Kidney epithelial cell (primary cell): ENCODE data around the gene AFP. TPM values are rescaled to one million over a fixed set of nuclear protein-coding genes. Genes with fewer than 3 reads are reported as not detected.
"Not testable (repeated sequence)": the region's sequence is repeated elsewhere in the genome, so short reads cannot be mapped to it uniquely, and the experiment has no call there.

ENCODE experiments used
- DNase-seq: peaks from one replicate; pipeline ENCODE4 v3.0.0-alpha.2; 2010; ENCODE audit warnings: low read depth
- H3K27me3 ChIP-seq: 2 replicates; pipeline ENCODE4 v1.6.0; 2011; ENCODE audit warnings: low read length; ENCODE audit not compliant: control insufficient read depth, insufficient read depth
- H3K36me3 ChIP-seq: 2 replicates; pipeline ENCODE4 v1.5.1; 2011; ENCODE audit warnings: low read length; ENCODE audit not compliant: control insufficient read depth, insufficient read depth
- H3K4me3 ChIP-seq: 2 replicates; pipeline ENCODE4 v1.5.1; 2011; ENCODE audit warnings: low read depth, mild to moderate bottlenecking, control low read depth, low read length
- total RNA-seq: library from RNA; depleted of rRNA; stranded (reverse); fragments of >200 nt; gene quantifications from 2 replicates; pipeline ENCODE4 v1.2.3, GENCODE V29; 2015
- TF ChIP-seq, protein P1 (sequence below): IDR thresholded peaks from 2 replicates; pipeline ENCODE4 v1.5.1; 2011; ENCODE audit warnings: mild to moderate bottlenecking, moderate library complexity, low read length, control low read depth, inconsistent platforms; ENCODE audit not compliant: insufficient read depth, poor library complexity, severe bottlenecking

The AFP gene
- total RNA-seq: not detected in 2 replicates

DNA sequence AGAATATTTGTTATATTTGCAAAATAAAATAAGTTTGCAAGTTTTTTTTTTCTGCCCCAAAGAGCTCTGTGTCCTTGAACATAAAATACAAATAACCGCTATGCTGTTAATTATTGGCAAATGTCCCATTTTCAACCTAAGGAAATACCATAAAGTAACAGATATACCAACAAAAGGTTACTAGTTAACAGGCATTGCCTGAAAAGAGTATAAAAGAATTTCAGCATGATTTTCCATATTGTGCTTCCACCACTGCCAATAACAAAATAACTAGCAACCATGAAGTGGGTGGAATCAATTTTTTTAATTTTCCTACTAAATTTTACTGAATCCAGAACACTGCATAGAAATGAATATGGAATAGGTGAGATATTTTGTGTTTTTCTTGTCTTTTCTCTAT is at the start of gene AFP:
AFP (plus strand) TSS at position 238 of the 400 bp plus-strand sequence; CDS start at position 280, 42 bp downstream.
- H3K27me3 ChIP-seq: no peaks in the 10 kb centered on the region
- DNase-seq: no peak
- no peaks in the 10 kb centered on the region for H3K36me3 ChIP-seq
- no peak within 1 kb of the TSS for H3K4me3 ChIP-seq
- TF ChIP-seq, protein P1, sequence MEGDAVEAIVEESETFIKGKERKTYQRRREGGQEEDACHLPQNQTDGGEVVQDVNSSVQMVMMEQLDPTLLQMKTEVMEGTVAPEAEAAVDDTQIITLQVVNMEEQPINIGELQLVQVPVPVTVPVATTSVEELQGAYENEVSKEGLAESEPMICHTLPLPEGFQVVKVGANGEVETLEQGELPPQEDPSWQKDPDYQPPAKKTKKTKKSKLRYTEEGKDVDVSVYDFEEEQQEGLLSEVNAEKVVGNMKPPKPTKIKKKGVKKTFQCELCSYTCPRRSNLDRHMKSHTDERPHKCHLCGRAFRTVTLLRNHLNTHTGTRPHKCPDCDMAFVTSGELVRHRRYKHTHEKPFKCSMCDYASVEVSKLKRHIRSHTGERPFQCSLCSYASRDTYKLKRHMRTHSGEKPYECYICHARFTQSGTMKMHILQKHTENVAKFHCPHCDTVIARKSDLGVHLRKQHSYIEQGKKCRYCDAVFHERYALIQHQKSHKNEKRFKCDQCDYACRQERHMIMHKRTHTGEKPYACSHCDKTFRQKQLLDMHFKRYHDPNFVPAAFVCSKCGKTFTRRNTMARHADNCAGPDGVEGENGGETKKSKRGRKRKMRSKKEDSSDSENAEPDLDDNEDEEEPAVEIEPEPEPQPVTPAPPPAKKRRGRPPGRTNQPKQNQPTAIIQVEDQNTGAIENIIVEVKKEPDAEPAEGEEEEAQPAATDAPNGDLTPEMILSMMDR: no peak

DNA sequence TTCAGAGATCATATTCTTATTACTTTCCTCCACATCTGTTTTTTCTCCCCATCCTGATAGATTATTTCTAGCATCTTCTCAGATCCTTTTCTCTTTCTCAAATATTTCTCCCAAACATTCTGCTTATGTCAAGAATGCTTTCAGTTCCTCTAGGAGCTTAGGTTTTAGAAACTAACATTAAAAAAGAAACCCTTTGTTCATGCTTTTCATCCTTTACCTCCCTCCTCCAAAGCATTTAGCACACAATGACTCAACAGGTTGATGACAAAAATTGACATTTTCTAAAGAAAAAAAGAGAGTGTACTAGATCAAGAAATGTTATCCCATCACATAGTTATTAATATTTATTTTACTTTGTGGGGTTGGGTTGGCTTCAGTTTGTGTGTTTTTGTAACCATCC is 48.5 kb upstream of the AFP start:
- TF ChIP-seq, protein P1: no peak
- Histone ChIP-seq H3K27me3 (no peaks in the 10 kb centered on the region), H3K4me3 (no peak overlapping the region), H3K36me3 (no peaks in the 10 kb centered on the region)
- DNase-seq: no peak

DNA sequence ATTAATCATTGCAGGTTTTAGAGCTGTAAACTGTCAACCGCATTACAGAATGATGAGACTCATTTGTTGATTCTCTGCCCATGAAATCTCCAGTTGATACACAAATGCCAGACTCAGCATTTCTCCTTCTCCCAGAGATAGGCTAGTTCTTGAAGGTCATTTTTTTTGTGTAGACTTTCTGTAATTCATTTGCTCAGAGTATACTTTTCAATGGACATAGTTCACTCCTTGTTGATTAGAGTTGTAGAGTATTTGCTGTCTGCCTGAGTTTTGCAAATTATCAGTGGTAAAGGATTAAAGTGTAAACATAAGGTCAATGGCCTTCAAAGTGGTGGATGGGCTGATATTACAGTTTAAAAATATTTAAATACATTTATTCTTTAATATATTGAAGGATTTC is 47.1 kb upstream of the AFP start:
- Histone ChIP-seq H3K27me3 (no peaks in the 10 kb centered on the region), H3K4me3 (no peak overlapping the region), H3K36me3 (no peaks in the 10 kb centered on the region)
- TF ChIP-seq, protein P1: no peak
- no peak for DNase-seq

DNA sequence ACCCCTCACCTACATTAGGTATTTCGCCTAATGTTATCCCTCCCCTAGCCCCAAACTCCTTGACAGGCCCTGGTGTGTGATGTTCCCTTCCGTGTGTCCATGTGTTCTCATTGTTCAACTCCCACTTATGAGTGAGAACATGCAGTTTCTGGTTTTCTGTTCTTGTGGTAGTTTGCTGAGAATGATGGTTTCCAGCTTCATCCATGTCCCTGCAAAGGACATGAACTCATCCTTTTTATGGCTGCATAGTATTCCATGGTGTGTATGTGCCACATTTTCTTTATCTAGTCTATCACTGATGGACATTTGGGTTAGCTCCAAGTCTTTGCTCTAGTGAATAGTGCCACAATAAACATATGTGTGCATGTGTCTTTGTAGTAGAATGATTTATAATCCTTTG is 46.4 kb upstream of the AFP start:
- H3K4me3 ChIP-seq, H3K36me3 ChIP-seq, H3K27me3 ChIP-seq: not testable (repeated sequence)

DNA sequence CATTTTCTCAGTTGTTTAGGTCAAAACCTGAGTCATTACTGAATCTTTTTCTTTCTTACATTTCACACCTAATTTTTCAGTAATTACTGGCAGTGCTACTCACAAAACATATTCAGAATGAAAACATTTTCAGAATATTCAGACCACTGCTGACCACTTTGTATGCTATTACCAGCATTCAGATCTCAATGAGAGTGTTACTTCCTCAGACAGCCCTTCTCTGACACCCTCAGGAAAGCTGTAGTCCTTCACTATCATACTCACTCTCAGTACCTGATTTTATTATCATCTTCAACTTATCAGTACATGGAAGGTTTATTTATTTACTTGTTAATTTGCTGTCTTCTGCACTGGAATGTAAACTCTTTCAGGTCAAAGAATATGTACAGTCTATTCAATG is 44.2 kb upstream of the AFP start:
- H3K36me3 ChIP-seq: no peaks in the 10 kb centered on the region
- DNase-seq: no peak
- no peak overlapping the region for H3K4me3 ChIP-seq
- TF ChIP-seq, protein P1: no peak
- no peaks in the 10 kb centered on the region for H3K27me3 ChIP-seq

More for the DNA sequence above, 46.4 kb upstream of the AFP start:
- DNase-seq: not testable (repeated sequence)

DNA sequence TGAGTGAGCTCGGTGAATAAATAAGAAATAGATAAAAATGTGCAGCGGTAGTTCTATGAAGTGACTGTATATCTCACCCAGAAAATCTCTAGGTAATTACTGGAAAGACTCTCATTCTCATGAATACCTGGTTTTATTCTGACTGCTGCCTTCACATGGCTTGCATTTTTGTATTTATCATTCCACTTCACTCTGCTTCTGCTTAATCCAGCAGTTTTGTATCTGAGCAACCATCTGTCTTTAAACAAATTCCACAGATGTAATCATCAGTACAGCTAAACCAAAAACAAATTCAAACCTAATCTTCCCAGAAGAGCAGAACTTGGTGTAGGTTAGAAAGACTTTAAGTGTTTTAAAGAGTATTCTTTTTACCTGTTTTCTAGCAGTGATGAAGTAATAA is 43.1 kb upstream of the AFP start:
- Histone ChIP-seq H3K4me3 (no peak overlapping the region), H3K36me3 (no peaks in the 10 kb centered on the region), H3K27me3 (no peaks in the 10 kb centered on the region)
- TF ChIP-seq, protein P1: no peak
- DNase-seq: no peak
